Mesenchymal stem cell (in vitro differentiated cells and primary cell): ENCODE measurements around the gene MEF2C.

Source experiments
- DNase-seq: peaks from one replicate; pipeline ENCODE4 v3.0.0-alpha.2; 2013
- H2AFZ ChIP-seq: one replicate; pipeline ENCODE4 v1.6.1; 2013; ENCODE audit warnings: low read depth, mild to moderate bottlenecking, control low read depth, inconsistent platforms, low read length, moderate library complexity
- H2AK5ac ChIP-seq: 2 replicates; pipeline ENCODE4 v1.6.1; 2013; ENCODE audit warnings: low read length, moderate library complexity, mild to moderate bottlenecking, inconsistent platforms; ENCODE audit not compliant: severe bottlenecking
- H2BK120ac ChIP-seq: one replicate; pipeline ENCODE4 v1.6.1; 2013; ENCODE audit warnings: low read depth, mild to moderate bottlenecking, inconsistent platforms, low read length, moderate library complexity
- H2BK12ac ChIP-seq, 2 experiments: one replicate each; pipeline ENCODE4 v1.6.1; 2013; ENCODE audit warnings: inconsistent platforms in 2 of 2, low read length in 2 of 2, mild to moderate bottlenecking in 2 of 2, moderate library complexity in 2 of 2, control low read depth in 1 of 2
- H2BK15ac ChIP-seq: one replicate; pipeline ENCODE4 v1.6.1; 2013; ENCODE audit warnings: mild to moderate bottlenecking, low read depth, inconsistent platforms; ENCODE audit not compliant: poor library complexity, severe bottlenecking
- H2BK5ac ChIP-seq: 2 replicates; pipeline ENCODE4 v1.6.1; 2013; ENCODE audit warnings: low read depth, mild to moderate bottlenecking, low read length, control low read depth, inconsistent platforms; ENCODE audit not compliant: poor library complexity, severe bottlenecking
- H3K14ac ChIP-seq, 2 experiments: one replicate each; pipeline ENCODE4 v1.6.1; 2013; ENCODE audit warnings: inconsistent platforms in 2 of 2, low read length in 2 of 2, control low read depth in 1 of 2, mild to moderate bottlenecking in 1 of 2, moderate library complexity in 1 of 2
- H3K18ac ChIP-seq, 2 experiments: one replicate each; pipeline ENCODE4 v1.6.1; 2013; ENCODE audit warnings: inconsistent platforms in 2 of 2, low read length in 2 of 2, control low read depth in 1 of 2, low read depth in 1 of 2, mild to moderate bottlenecking in 1 of 2
- H3K23ac ChIP-seq, 2 experiments: one replicate each; pipeline ENCODE4 v1.6.1; 2013; ENCODE audit warnings: inconsistent platforms in 2 of 2, low read length in 2 of 2, mild to moderate bottlenecking in 2 of 2, moderate library complexity in 2 of 2, control low read depth in 1 of 2
- H3K27ac ChIP-seq: 2 replicates; pipeline ENCODE4 v1.5.1; 2013; ENCODE audit warnings: mild to moderate bottlenecking, moderate library complexity, low read length, control low read depth, inconsistent platforms; ENCODE audit not compliant: poor library complexity, severe bottlenecking
- H3K27me3 ChIP-seq, 2 experiments: 2 replicates each; pipeline versions ENCODE4 v1.6.1 to v1.7.0; 2013; ENCODE audit warnings: low read length in 2 of 2, mild to moderate bottlenecking in 2 of 2, moderate library complexity in 2 of 2, control low read depth in 1 of 2, inconsistent platforms in 1 of 2; ENCODE audit not compliant: control insufficient read depth in 1 of 2, insufficient read depth in 1 of 2
- H3K36me3 ChIP-seq, 2 experiments: 2 replicates each; pipeline versions ENCODE4 v1.6.1 to v1.7.0; 2013; ENCODE audit warnings: low read length in 2 of 2, control low read depth in 1 of 2, inconsistent platforms in 1 of 2, low read depth in 1 of 2, mild to moderate bottlenecking in 1 of 2; ENCODE audit not compliant: insufficient read depth in 2 of 2, control insufficient read depth in 1 of 2
- H3K4ac ChIP-seq, 2 experiments: one replicate each; pipeline ENCODE4 v1.6.1; 2013; ENCODE audit warnings: inconsistent platforms in 2 of 2, low read length in 2 of 2, mild to moderate bottlenecking in 2 of 2, moderate library complexity in 2 of 2, control low read depth in 1 of 2, low read depth in 1 of 2
- H3K4me1 ChIP-seq: 2 replicates; pipeline ENCODE4 v1.6.1; 2013; ENCODE audit warnings: low read depth, low read length, control low read depth; ENCODE audit not compliant: control insufficient read depth, insufficient read depth
- H3K4me2 ChIP-seq: 2 replicates; pipeline ENCODE4 v1.6.1; 2013; ENCODE audit warnings: low read length, mild to moderate bottlenecking, inconsistent platforms; ENCODE audit not compliant: poor library complexity, severe bottlenecking
- H3K4me3 ChIP-seq, 2 experiments: 2 replicates each; pipeline versions ENCODE4 v1.5.1 to v1.7.0; 2013; ENCODE audit warnings: low read length in 2 of 2, mild to moderate bottlenecking in 2 of 2, control low read depth in 1 of 2, low read depth in 1 of 2; ENCODE audit not compliant: insufficient read depth in 1 of 2
- H3K79me1 ChIP-seq: replicated peaks from 2 replicates; pipeline ENCODE4 v1.6.1; 2013; ENCODE audit warnings: mild to moderate bottlenecking, control low read depth, low read length, inconsistent platforms; ENCODE audit not compliant: poor library complexity, severe bottlenecking
- H3K9ac ChIP-seq: 2 replicates; pipeline ENCODE4 v1.7.0; 2013; ENCODE audit warnings: mild to moderate bottlenecking, low read length, moderate library complexity
- H3K9me3 ChIP-seq: 2 replicates; pipeline ENCODE4 v1.7.0; 2013; ENCODE audit warnings: mild to moderate bottlenecking, low read length; ENCODE audit not compliant: control insufficient read depth
- H4K8ac ChIP-seq: one replicate; pipeline ENCODE4 v1.6.1; 2013; ENCODE audit warnings: inconsistent platforms, mild to moderate bottlenecking, low read length, moderate library complexity
- H4K91ac ChIP-seq: one replicate; pipeline ENCODE4 v1.6.1; 2013; ENCODE audit warnings: mild to moderate bottlenecking, low read length, inconsistent platforms
- WGBS: methylation state at CpG from one replicate; pipeline ENCODE4 v1.1.7; 2013; ENCODE audit warnings: mixed read lengths; 5-methylcytosine and 5-hydroxymethylcytosine counted together

Gene MEF2C

GRCh38 chr5:88837222-88837621 lies 45.8 kb downstream of the MEF2C start:
- H3K18ac ChIP-seq, result no peak overlapping the region

DNA sequence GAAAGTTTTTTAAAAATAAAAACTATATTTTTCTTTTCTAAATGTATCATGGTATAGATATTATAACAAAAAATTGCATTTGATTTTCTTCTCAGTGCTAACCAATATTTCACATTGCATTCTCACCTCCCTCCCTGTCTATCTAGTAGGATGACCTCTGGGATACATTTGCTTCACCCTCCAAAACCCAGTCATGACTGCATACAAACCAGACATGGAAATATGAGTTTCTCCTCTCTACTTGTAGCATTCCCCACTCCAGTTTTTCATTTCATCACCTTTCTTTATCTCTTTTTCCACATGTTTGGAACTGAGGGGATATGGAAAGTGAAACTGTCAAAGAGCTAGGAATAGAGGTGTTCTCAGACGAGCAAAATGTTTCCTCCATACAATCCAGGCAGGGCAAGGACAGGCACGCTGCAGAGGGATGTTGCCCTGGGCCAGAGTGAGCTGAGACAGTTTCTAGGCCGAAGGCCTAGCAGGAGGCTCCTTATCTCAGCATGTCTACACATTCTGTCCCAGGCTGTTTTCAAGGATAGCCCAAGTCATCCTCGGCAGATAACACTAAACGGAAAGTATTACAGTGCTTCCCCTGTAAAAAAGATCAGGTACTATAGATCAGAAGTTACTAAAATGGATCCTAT lies 46.7 kb downstream of the MEF2C start:
- WGBS, result 53% methylated on average over 5 of the region's 5 CpGs
- H2BK15ac ChIP-seq, result no peak overlapping the region
- peak overlapping the region; percentile 2 for H2BK120ac ChIP-seq
- peak overlapping the region in 1 of 2 experiments; percentile 52 for H3K18ac ChIP-seq
- no peak overlapping the region for H2AK5ac ChIP-seq
- no peak overlapping the region for H3K4ac ChIP-seq
- H4K91ac ChIP-seq, result no peak overlapping the region
- no peaks in the 10 kb centered on the region for H3K27me3 ChIP-seq
- peak overlapping the region; percentile 8 for H3K27ac ChIP-seq
- no peak overlapping the region for H2BK12ac ChIP-seq
- DNase-seq, result peak; percentile 52
- H3K36me3 ChIP-seq, result no peaks in the 10 kb centered on the region
- peak overlapping the region; percentile 88 for H3K9ac ChIP-seq
- peak overlapping the region; percentile 71 for H2AFZ ChIP-seq
- H3K4me3 ChIP-seq, result peak overlapping the region in 1 of 2 experiments; percentile 9
- H3K23ac ChIP-seq, result no peak overlapping the region
- no peak overlapping the region for H3K14ac ChIP-seq
- no peak overlapping the region for H4K8ac ChIP-seq
- H3K9me3 ChIP-seq, result no peaks in the 10 kb centered on the region
- peaks cover 2% of the 10 kb centered on the region for H3K4me1 ChIP-seq
- peak overlapping the region; percentile 28 for H3K4me2 ChIP-seq
- no peak overlapping the region for H2BK5ac ChIP-seq
- no peaks in the 10 kb centered on the region for H3K79me1 ChIP-seq

More at GRCh38 chr5:88837222-88837621, 45.8 kb downstream of the MEF2C start:
- no peaks in the 10 kb centered on the region for H3K9me3 ChIP-seq
- no peak overlapping the region for H3K4ac ChIP-seq
- no peak overlapping the region for H4K8ac ChIP-seq
- H4K91ac ChIP-seq, result no peak overlapping the region
- H3K36me3 ChIP-seq, result no peaks in the 10 kb centered on the region
- no peak overlapping the region for H3K27ac ChIP-seq
- no peak overlapping the region for H3K14ac ChIP-seq
- H2BK12ac ChIP-seq, result no peak overlapping the region
- no peak overlapping the region for H2AFZ ChIP-seq
- H2BK120ac ChIP-seq, result no peak overlapping the region
- no peak for DNase-seq
- H3K4me3 ChIP-seq, result no peak overlapping the region
- peak overlapping the region; percentile 88 for H3K9ac ChIP-seq
- peaks cover 2% of the 10 kb centered on the region for H3K4me1 ChIP-seq
- no peaks in the 10 kb centered on the region for H3K79me1 ChIP-seq
- H3K23ac ChIP-seq, result no peak overlapping the region
- H2BK15ac ChIP-seq, result no peak overlapping the region
- WGBS, result 99% methylated on average over 4 of the region's 4 CpGs
- no peak overlapping the region for H3K4me2 ChIP-seq
- H2BK5ac ChIP-seq, result no peak overlapping the region
- H2AK5ac ChIP-seq, result no peak overlapping the region
- no peaks in the 10 kb centered on the region for H3K27me3 ChIP-seq

DNA sequence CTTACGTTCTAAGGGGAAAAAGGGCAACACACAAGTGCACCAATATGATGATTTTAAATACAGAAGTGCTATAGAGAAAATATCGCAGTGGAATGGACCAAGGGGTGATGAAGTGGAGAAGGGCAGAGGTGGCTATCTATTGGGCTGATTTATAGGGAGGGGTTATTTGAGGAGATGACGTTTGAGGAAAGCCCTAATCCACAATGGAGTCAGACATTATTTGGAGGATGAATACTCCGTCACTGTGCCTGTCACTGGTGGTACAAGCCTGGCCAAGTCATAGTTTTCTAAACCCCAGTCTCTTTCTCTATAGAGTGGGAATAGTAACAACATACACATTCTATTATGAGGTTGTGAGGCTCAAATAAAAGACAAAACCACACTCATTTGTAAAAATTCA lies 48.5 kb downstream of the MEF2C start:
- Histone ChIP-seq H2AFZ (no peak overlapping the region), H3K18ac (no peak overlapping the region), H2BK15ac (no peak overlapping the region), H4K8ac (no peak overlapping the region), H3K9me3 (no peaks in the 10 kb centered on the region), H3K4me2 (no peak overlapping the region), H3K23ac (no peak overlapping the region), H2BK5ac (no peak overlapping the region), H2AK5ac (no peak overlapping the region), H3K14ac (no peak overlapping the region), H2BK120ac (no peak overlapping the region), H3K9ac (no peak overlapping the region), H3K36me3 (no peaks in the 10 kb centered on the region), H3K4me1 (peaks cover 2% of the 10 kb centered on the region), H3K27me3 (no peaks in the 10 kb centered on the region), H3K4ac (no peak overlapping the region), H2BK12ac (no peak overlapping the region), H3K79me1 (no peaks in the 10 kb centered on the region), H4K91ac (no peak overlapping the region), H3K4me3 (no peak overlapping the region), H3K27ac (no peak overlapping the region)
- DNase-seq, result no peak
- 96% methylated on average over 3 of the region's 4 CpGs for WGBS

DNA sequence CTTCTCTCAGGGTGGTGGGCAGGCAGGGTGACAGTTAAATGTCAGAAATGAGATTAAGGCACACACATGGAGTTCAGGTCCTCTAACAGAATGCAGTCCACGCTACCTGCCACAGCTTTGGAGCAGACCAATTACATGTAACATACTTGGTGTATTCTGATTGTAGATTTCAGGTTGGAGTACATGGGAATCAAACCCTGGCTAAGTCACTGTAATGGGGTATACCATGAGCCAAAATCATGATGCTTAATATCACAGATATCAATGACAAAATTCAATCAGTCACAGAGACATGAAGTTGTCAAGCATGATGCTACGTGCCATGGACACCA lies 48.9 kb downstream of the MEF2C start:
- WGBS, result 100% methylated on average over 1 of the region's 2 CpGs
- Histone ChIP-seq H3K14ac (no peak overlapping the region), H2AK5ac (no peak overlapping the region), H2BK5ac (no peak overlapping the region), H3K27me3 (no peaks in the 10 kb centered on the region), H2BK15ac (no peak overlapping the region), H2BK120ac (no peak overlapping the region), H3K18ac (no peak overlapping the region), H2BK12ac (no peak overlapping the region), H4K8ac (no peak overlapping the region), H4K91ac (no peak overlapping the region), H3K4me1 (peaks cover 2% of the 10 kb centered on the region), H3K9me3 (no peaks in the 10 kb centered on the region), H3K9ac (peak overlapping the region; percentile 50), H3K23ac (no peak overlapping the region), H3K4me2 (no peak overlapping the region), H3K4ac (no peak overlapping the region), H3K4me3 (no peak overlapping the region), H3K79me1 (no peaks in the 10 kb centered on the region), H3K27ac (no peak overlapping the region), H3K36me3 (no peaks in the 10 kb centered on the region), H2AFZ (no peak overlapping the region)
- no peak for DNase-seq
